Measurements from ENCODE around the gene SLC22A14.
"Not testable (repeated sequence)": the region's sequence is repeated elsewhere in the genome, so short reads cannot be mapped to it uniquely, and the experiment has no call there.

The SLC22A14 gene

DNA sequence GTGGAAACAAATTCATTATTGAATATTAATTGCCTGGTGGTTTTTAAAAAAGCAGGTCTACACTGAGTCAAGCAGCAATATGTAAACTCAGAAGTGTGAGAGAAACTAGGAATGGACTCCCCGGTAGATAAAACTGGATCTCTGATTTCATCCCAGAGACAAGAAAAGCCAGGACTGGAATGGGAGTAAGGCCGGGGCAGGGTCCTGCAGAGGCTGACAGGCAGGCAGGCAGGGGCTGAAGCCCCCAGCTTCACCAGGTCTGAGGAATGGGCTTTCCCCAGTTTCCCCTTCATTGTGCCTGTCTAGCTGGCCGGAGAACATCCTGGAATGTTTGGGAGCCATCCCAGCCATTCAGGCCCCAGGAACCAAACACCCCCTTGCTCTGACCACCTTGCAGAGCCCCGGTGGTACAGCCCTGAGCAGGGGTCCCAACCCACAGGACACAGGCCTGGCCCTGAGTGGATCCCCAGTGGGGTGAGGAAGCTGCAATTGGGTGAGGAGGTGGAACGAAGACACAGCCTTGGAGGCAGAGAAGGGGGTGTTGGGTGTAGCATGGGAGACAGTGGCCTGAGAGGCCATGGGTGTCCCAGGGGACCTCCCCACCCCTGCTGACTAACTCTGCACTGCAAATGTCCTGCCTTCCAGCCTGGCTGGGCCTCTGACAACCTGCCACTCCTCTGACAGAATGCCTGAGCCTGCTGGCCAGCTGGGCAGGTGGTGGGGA, 32.8 kb downstream of the SLC22A14 start:
- DNase-seq, result no peak

DNA sequence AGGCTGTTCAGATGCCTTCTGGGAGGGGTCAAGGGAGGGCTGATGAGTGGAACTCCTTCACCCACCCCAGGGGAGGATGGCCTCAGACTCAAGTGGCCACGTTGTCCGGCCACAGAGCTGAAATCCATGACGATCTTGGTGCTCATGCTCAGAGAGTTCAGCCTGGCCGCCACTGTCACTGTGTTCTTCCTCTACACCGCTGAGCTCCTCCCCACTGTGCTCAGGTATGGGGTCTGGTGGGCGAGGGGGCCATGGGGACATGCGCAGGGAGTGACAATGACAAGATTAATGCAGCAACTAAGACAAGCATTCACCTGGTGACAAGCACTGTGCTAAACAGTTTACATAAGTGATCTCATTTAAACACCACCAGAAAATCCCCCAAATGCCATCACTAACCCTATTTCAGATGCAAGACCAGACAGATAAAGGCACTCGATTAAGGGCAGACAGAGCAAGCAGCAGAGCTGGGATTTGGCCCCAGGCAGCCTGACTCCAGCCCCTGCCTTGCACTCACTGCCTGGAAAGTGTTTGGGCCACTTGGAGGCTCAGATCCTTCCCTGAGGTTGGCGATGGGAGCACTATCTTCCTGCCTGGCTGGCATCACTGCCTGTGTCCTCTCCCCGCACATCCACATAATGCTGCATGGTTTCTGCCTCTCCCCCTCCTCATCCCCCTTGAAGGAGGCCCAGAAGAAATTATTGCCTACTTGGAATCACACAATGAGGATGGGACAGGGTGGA, 33.6 kb downstream of the SLC22A14 start:
- no peak for DNase-seq

- no peak for DNase-seq
Observed at GRCh38 chr3:38316356-38317191, 34.5 kb downstream of the SLC22A14 start.

GRCh38 chr3:38317192-38317759, 35.2 kb downstream of the SLC22A14 start:
- no peak for DNase-seq

DNA sequence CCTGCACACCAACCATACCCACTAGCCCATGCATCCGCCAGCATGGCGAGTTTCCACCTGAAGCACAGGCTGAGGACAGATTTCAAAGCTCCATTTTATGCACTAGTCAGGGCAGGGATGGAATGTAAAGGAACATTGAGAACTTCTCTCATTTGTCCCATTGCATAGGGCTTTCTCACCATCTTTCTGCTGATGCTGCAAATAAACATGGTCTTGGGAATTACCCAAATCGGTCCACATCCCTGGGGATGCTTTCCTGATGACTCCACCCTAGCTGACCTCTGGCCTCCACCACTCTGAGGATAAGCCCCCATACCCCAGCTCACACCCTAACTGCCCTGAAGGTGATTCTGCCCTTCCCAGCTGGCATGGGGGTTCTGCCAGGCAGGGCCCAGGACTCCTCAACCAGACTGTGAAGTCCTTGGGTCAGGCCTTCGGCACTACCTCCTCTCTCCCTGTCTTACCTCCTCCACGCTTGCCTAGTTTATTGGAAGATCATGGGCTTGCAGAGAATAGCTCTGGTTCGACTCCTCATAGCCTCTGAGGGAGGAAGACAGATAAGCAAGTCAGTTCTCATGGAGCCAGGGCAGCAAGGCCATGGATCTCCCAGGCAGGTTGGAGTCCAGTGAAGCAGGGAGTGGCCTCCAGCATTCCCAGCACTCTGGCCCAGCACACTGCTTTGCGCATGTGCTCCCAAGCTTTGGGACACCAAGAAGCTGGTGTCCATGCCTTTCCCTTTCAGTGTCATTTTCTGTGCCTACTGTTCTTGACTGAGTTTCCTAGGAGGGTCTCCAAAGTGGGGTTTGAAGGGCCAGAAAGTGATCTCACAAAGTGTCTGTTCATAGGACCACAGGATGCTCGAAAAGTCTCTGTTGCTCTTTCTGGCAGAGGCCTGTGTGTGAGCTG, 36.9 kb downstream of the SLC22A14 start:
- no peak for DNase-seq

- not testable (repeated sequence) for DNase-seq
Observed at GRCh38 chr3:38320638-38321037, 38.5 kb downstream of the SLC22A14 start.

DNA sequence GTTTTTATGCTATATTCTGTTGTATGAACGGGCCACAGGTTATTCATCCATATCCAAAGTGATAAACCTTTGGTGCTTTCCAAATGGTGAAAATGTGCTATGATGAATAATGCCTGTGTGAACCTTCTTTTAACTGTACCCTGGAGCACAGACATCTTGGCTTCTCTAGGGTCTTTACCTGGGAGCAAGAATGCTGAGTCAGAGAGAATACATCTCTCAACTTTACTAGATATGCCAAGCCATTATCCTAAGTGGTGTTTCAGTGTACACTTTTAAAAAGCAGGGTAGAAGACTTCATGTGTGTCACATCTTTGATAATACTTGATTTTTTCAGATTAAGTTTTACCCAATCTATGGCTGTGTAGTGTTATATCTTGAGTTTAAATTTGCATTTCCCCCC, 41.0 kb downstream of the SLC22A14 start:
- DNase-seq, result no peak

DNA sequence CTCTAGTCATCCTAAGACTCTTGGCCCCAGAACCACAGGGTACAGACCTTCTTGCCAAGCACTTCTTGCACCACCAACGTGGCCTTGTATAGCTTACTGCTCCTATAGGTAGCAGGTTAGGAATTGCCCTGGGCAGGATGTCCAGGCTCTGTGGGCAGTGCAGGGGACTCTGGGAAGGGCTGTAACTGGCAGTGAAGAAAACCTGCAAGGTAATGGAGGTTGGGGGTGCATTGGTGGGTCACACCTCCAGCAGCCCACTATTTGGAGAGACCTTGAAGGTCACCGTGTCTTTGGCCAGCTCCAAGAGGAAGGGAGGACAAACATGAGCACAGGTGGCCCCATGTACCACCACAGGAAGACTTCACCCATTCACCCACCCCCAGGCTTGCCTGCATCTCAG, 43.2 kb downstream of the SLC22A14 start:
- no peak for DNase-seq

- DNase-seq, result no peak
Observed at GRCh38 chr3:38327335-38328009, 45.4 kb downstream of the SLC22A14 start.

- no peak for DNase-seq
Observed at GRCh38 chr3:38331257-38332022, 49.3 kb downstream of the SLC22A14 start.

DNA sequence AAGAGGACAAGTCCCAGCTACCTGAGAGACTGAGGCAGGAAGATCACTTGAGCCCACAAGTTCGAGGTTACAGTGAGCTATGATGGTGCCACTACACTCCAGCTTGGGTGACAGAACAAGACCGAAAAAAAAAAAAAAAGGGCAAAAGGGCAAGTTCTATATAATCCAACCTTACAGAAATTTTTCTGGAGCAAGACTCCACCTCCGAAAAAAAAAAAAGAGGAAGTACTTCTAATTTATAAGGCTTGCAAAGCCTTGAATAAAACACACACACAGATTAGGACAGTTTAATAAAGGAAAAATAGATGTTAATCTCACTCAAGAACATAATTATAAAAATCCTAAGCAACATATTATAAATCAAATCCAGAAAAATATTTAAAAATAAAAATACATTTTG, 50.1 kb downstream of the SLC22A14 start:
- DNase-seq, result no peak

DNA sequence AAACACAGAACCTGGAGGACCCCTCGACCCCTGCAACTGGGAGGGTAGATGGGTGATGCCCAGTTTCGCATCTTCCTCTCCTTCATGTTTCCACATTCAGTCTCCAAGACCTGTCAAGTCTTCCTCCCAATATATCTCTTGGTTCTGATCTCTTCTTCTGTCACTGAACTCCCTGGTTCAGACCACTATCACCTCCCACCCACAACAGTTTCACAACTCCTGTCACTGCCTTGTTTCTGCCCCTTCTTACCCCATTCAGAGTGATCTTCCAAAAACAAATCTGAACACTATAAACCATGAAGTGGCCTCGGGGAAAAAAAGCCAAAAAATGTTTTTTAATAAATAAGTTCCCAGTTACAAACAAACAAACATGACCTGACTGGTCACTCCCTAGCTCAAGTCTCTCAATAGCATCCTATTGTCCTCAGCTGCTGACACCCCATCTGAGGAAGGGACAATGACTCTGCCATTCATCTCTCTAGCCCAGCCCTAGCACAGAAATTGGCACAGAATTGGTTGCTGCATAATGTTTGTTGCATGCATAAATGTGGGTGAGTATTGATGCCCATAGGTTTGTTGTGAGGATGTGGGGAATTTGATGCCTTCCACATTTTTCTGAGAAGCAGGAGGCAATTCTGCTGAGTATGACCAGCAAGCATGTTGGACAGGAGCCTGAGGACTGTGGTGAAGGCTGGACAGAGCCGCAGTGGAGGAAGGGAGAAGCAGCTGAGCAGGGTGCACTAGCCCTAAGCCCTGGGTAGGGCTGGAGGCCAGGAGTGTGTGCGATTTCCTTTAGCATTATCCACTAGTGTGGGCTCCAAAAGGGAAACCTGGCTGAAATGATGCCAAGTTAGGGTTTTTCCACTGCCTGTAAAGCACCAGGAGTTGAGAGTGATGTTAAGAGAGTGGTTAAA, 52.3 kb downstream of the SLC22A14 start:
- no peak for DNase-seq

DNA sequence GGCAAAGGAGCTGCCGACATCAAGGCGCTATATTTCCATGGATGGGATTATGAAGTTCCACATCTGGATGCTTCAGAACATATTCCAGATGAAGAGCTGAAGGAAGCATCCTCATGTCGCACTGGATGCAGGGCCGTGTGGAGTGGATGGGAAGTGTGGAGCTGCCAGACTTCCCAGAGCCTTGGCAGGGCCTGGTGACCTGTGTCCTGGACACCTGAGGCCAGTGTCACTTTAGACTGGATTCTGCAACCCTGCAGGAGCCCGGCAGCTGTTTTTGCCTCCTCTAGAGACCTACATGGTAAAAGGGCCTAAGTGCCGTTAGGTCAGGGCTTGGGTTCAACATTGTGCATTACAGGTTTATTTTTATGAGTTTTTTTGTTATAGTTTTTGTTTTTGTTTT, 53.2 kb downstream of the SLC22A14 start:
- DNase-seq, result no peak

DNA sequence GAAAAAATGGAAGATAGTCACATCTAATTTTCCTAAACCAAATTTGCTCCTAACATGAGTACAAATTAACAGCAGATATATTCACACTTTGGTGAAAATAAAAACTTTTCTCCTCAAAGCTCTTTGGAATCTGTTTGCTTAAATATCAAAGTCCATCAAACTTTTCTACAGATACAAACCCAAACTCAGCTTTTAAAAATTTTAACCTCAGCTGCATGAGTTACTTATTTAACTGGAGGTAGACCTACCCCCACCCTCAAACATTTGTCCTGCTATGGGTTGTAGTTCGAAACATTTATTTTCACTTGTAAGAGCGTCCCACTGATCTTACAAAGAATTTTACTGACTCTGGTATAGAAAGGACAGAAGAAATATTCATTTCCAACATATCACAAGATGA, 55.6 kb downstream of the SLC22A14 start:
- no peak for DNase-seq

GRCh38 chr3:38343797-38344594, 61.9 kb downstream of the SLC22A14 start:
- no peak for DNase-seq

- no peak for DNase-seq
Observed at GRCh38 chr3:38345879-38346586, 63.9 kb downstream of the SLC22A14 start.

- peak; percentile 80 for DNase-seq
Observed at GRCh38 chr3:38346587-38347410, 64.7 kb downstream of the SLC22A14 start, which contains the start of gene XYLB. XYLB (plus strand) TSS chr3:38346785; CDS start chr3:38346869, 84 bp downstream.

Measured in activated naive CD4-positive, alpha-beta T cell treated with anti-CD3 and anti-CD28 coated beads, Interleukin-2, amount 50 U/mL, for 16 hours (primary cell).